GM12865 (cell line): ENCODE data around the gene CDK15.

Source experiments
- DNase-seq: peaks from one replicate; pipeline ENCODE4 v3.0.0; 2010; ENCODE audit warnings: low read depth
- H3K4me3 ChIP-seq: 2 replicates; pipeline ENCODE4 v1.5.1; 2011; ENCODE audit warnings: mild to moderate bottlenecking, low read depth, low read length, control low read depth
- CTCF ChIP-seq: IDR thresholded peaks from 2 replicates; pipeline ENCODE4 v1.5.1; 2011; ENCODE audit warnings: low read length, control low read depth, low read depth, inconsistent platforms; ENCODE audit not compliant: insufficient read depth; ENCODE audit errors: missing control alignments

CDK15 gene

GRCh38 chr2:201852878-201853415, 46.6 kb downstream of the CDK15 start:
- TF ChIP-seq CTCF, result no peak
- H3K4me3 ChIP-seq, result no peak overlapping the region
- peak; percentile 15 for DNase-seq

GRCh38 chr2:201854221-201854801, 48.0 kb downstream of the CDK15 start:
- no peak for DNase-seq
- no peak for TF ChIP-seq CTCF
- H3K4me3 ChIP-seq, result no peak overlapping the region

- TF ChIP-seq CTCF, result no peak
- no peak overlapping the region for H3K4me3 ChIP-seq
- no peak for DNase-seq
These were observed 48.5 kb downstream of the CDK15 start for GRCh38 chr2:201854841-201855240.

GRCh38 chr2:201855356-201855755, 49.0 kb downstream of the CDK15 start:
- H3K4me3 ChIP-seq, result no peak overlapping the region
- no peak for TF ChIP-seq CTCF
- no peak for DNase-seq

GRCh38 chr2:201857326-201857725, 51.0 kb downstream of the CDK15 start:
- no peak for TF ChIP-seq CTCF
- no peak for DNase-seq

GRCh38 chr2:201858281-201859184, 52.2 kb downstream of the CDK15 start:
- TF ChIP-seq CTCF, result no peak
- H3K4me3 ChIP-seq, result no peak overlapping the region
- DNase-seq, result no peak

More at GRCh38 chr2:201857326-201857725, 51.0 kb downstream of the CDK15 start:
- H3K4me3 ChIP-seq, result no peak overlapping the region
